Superior temporal gyrus (tissue), 1 donor: ENCODE measurements around the gene ARAP2.
A peak's percentile ranks its signal among the peaks of the same experiment; 100 is the strongest.

Experiments
- DNase-seq: peaks from one replicate; pipeline ENCODE4 v3.0.0-alpha.2; 2016; ENCODE audit errors: extremely low spot score

The ARAP2 gene

DNA sequence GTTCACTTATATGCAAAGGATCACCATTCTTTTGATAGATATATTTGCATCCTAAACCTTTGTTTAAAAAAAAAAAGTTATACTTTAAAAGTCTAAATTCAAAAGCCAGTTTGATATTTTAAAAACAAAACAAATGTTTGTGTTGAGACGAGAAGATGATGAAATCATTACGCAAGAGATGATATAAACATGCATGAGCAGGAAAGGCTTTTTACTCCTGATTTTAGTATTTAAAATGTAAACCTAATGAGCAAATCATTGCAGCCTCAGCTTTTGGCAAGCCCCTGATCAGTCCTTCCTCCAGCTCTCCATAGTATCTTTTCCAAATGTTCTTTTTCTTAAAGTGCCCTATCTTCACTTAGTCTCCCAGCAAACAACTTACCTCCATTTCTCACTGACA lies 115.6 kb downstream of the ARAP2 start:
- DNase-seq = no peak

DNA sequence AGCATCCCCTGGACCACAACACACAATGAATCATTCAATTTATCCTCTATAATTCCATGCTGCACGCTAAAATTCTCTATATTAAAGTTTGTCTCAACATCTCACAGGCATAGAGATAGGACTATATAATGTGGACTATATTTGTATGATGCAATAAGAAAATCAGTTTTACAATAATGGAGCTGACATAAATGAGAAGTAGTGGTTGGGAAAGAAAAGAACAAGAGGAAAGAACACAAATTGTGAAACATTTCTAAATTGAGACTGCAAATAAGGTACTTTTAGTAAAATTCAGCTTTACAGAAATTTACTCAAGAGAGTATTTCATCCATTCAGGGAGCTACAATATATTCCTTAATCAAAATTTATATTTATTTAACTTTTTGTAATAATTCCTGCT lies 120.4 kb downstream of the ARAP2 start:
- DNase-seq = no peak

GRCh38 chr4:36115312-36115711 lies 129.0 kb downstream of the ARAP2 start:
- no peak for DNase-seq

- no peak for DNase-seq
Measured at GRCh38 chr4:36111172-36111571, 133.1 kb downstream of the ARAP2 start.

GRCh38 chr4:36099509-36099908 lies 144.8 kb downstream of the ARAP2 start:
- DNase-seq = no peak

DNA sequence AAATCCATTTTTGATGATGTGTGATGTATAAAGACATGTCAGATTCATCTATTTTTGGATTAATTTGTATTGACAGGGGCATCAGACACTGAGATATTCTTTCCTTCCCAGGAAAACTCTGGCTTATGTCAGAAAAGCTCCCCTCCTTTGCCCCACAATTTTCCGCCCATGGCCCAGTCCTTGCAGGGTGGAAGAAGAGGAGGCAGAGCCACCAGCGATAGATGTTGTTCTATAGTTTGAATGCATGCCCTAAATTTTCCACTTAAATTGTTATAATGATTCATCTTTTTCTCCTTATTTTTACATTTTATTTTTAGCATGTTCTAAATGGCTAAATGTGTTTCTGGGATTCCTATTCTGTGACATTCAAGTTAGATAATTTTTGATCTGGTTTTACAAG lies 149.3 kb downstream of the ARAP2 start:
- DNase-seq = no peak

DNA sequence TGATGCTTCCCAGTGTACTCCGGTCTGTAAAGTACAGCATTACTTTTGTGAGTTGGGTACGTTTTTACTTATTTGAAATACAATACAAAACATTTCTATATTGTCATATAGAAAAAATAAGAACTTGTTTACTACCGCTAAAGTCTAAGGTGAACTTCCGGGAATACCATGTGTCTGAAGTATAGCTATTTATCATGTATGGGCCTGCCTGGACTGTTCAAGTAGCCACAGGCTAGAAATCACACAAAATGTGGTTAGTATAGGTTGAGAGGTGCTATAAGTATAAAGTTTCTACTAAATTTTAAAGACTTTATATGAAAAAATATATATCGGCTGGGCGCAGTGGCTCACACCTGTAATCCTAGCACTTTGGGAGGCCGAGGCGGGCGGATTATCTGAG lies 152.3 kb downstream of the ARAP2 start:
- DNase-seq = no peak

DNA sequence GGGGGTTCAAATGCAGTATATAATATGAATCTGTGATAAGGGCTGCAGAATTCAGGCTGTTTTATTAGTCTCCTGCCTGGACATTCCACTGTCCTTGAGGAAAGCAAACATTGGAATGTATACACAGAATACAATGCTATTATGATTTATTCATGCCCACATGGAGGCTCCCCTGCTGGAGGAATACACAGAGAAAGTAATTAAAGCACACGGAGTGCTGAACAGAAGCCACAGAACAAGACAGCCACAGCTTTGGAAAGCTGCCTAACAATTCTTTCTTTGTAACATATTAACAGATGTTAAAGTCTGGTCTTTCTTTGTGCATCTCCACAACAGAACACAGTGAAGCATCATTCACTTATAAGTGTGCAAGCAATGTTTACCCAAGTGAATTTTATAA lies 155.8 kb downstream of the ARAP2 start:
- DNase-seq = peak; percentile 93

- DNase-seq = no peak
Measured at GRCh38 chr4:36086261-36086786, 158.0 kb downstream of the ARAP2 start.

GRCh38 chr4:36082817-36083216 lies 161.5 kb downstream of the ARAP2 start:
- no peak for DNase-seq

DNA sequence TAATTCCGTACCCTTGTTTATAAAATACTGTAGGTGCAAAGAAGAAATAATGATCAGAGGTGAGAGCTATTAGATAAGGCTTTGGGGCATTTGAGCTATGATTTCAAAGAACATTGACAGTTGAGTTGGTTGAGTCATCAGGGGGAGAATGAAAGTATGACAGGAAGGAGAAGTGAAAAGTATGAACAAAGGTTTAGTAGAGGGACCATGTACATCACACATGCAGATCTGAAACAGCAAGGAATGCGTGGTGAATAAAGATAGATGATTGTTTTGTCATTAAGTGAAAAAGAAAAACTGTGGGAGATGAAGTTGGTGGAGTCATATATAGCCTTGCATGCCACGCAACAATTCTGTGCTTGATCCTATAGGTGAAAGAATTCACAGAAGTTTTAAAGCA lies 163.1 kb downstream of the ARAP2 start:
- DNase-seq = no peak

DNA sequence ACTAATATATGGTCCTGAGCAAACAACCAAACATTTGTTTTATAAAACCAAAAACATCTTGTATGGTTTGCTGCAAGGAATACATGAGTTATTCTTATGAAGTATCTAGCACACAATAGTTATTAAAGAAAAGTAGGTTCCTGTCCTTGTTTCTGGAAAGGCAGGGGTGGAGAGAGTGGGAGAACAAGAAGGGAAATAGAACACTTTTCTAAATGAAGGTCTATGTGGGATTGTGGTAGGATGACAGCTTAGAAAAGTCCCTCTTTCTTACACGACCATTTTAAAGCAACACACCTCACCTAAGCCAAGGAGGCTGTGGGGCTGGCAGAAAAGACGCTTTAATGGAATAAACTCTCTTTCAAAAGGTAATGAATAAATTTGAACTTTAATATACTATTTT lies 164.6 kb downstream of the ARAP2 start:
- DNase-seq = no peak

GRCh38 chr4:36078319-36078718 lies 166.0 kb downstream of the ARAP2 start:
- no peak for DNase-seq

GRCh38 chr4:36072529-36072928 lies 171.8 kb downstream of the ARAP2 start:
- DNase-seq = no peak

DNA sequence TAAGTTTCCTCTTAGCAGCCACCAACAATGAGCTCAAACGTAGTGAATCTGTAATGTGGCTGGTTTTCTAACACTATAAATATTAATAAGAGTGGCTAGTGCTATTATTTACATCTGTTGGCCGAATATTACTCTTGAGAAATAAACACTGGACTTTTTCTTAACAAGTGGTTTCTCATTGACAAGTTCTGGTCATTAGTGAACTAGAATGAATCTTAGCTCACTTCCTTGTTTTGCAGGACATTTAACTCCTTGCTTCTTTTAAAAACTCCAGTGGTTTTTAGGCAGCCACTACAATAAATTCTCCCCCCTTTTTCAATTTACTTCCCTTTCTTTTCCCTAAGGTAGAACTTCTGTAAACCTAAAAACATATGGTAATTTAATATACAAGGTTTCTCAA lies 177.2 kb downstream of the ARAP2 start:
- no peak for DNase-seq

DNA sequence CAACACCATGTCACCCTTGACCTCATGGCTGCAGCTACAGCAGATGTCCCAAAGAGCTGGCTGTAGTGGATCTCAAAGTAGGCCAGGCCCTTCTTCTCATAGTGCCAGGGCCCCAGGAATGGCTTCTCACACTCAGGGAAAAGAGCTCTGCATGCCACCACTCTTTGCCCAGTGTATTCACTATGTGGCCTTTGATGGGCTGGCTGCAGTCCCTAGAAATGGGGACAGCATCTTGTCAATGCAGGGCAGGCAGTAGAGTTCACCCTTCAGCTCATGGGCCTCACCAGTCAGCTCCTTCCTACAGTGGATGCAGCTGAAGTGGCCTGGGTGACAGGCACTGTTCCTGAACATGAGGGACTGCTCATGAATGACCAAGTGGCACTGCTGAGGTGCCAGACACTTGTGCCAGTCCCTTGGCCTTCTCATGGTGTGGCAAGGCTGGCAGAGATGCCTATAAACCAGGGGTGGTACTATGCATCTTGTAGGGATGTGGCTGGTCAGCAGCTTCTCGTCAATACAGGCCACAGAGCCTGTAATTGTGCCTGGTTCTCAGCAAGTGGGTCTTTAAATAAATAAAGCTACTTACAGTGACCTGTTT lies 178.9 kb downstream of the ARAP2 start:
- DNase-seq = no peak

DNA sequence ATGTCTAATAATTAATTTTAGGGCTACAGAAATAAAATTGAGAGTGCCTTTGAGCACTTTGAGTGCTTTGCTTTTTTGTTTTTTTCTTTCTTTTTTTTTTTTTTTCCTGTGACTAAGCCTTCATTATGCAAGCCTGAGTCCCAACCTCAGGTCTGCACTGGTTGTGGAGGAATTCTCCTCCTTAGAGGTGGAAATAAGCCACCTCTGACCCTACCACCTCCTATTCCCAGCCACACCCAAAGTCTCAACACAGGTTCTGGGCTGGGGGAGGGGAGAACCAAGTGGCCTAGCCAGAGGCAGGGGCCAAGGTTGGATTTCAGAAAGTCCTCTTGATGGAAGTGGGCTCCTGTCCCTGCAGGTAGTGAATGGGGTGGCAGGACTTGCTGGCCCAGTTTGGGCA lies 180.2 kb downstream of the ARAP2 start:
- DNase-seq = no peak

DNA sequence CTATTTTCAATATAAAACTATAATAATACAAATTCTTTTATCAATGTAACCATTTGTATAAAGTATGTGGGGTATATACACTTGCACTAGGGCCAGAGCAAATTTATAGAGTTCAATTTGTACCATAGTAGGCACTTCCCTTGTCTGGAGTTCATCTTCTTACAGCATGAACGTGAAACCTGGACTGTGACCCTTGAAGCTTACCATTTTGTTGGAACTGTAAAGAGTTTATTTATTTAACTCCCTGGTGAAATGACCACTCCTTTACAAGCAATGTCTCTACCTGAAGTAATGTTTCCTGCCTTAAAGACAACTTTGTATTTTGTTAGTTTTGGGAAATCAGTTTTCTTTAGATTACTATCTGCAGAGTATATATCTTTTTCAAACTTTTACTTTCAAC lies 188.2 kb downstream of the ARAP2 start:
- no peak for DNase-seq

DNA sequence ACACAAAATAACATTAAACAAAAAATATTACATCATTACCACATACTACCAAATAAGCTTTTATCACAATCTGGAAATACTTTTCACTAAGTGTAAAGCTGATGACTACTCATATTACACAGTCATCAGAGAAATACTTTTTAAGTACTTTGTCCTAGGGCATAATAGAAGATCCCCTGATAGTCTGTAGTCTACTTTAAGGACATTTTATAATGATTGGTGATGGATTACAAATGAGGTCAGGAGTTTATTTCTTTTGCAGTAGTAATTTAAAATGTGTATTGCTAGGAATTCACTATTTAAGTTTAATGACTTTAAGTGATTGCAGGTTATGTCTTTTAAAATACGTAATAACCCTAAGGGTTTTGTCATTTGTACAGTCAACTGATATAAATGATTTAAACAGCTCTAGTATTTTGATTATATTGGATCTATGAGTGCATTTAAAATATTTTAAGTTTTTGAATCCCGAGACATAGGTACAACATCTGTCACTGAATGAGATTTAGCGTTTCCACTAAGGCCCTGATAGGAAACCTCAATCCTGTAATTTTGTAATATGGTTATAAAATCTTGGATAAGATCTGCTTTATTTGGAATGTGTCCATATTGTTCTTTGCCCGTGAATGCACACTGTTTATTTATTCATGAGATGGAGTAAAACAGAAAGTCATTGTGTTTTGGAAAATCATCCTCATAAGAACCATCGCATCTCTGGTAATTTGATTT lies 189.5 kb downstream of the ARAP2 start:
- DNase-seq = peak; percentile 67

GRCh38 chr4:36053930-36054329 lies 190.4 kb downstream of the ARAP2 start:
- DNase-seq = no peak

DNA sequence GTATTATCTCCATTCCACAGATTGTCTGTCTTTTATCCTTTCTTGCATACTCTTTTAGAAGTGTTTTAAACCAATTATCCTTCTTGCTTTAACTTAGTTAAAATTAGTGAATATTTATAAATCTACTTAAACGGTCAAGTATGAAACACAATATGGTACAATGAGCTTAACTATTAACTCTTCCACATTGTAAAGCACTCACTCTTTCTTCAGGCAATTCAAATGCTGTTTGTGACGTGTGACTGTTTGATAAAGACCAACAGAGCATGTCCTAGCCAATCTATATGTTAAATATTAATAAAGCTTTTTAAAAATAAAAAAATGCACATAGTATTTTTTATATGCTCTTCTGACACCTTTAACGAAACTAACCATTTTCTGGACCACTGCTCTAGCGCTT lies 192.7 kb downstream of the ARAP2 start:
- DNase-seq = no peak

DNA sequence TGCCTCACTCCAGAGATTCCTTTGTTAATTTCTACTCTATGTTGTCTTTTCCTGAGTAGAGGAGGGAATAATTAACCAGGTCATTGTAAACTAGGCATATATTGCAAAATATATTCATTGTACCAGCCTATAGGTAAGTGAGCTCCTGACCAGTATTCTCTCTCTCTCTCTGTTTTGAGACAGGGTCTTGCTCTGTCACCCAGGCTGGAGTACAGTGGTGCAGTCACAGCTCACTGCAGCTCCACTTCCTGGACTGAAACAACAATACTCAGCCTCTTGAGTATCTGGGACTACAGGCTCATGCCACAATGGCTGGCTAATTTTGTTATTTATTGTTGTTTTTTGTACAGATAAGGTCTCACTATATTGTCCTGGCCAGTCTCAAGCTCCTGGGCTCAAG lies 198.3 kb downstream of the ARAP2 start:
- DNase-seq = no peak

GRCh38 chr4:36043901-36044300 lies 200.4 kb downstream of the ARAP2 start:
- DNase-seq = no peak

DNA sequence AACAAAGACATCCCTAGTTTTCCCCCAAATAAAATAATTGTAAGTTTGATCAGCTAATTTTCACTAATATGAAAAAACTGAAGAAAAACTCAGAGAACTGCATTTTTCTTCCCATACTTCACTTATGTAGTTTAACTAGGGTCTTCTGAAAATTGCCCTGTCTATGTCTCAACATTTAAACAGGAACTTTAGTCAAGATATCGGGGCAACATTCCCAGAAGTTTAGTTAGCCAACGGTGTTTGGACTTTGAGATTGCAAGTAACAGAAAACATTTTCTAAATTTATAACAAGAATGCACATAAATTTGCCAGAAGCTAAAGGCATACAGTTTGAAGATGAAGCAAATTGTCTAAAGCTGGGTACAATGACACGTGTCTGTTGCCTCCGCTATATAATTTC lies 201.1 kb downstream of the ARAP2 start:
- no peak for DNase-seq
